Measurements from ENCODE around the gene ADAM12.

The ADAM12 gene

GRCh38 chr10:125982260-125982948, 405.9 kb downstream of the ADAM12 start:
- Histone ChIP-seq H3K9me3 (ENCODE audit: control insufficient read depth, insufficient read depth, low read depth, low read length) (no peaks in the 10 kb centered on the region), H3K27ac (ENCODE audit: extremely low read depth, low read depth, low read length) (no peak overlapping the region), H3K4me3 (ENCODE audit: low read depth, low read length) (no peak overlapping the region), H3K4me1 (ENCODE audit: control insufficient read depth, insufficient read depth, low read length) (no peaks in the 10 kb centered on the region), H3K36me3 (ENCODE audit: control insufficient read depth in 2 of 2, insufficient read depth in 1 of 2, low read length in 2 of 2) (no peaks in the 10 kb centered on the region)
- POLR2A ChIA-PET = no interaction called here
- peak; percentile 53; the same call in 1 of the 2 replicates for TF ChIP-seq ZBTB17 (tag by site-specific recombination; IDR thresholded peaks at IDR 0.05)
- TF ChIP-seq ZNF654 (tag by site-specific recombination; IDR thresholded peaks at IDR 0.05; ENCODE audit: low read depth) = peak; percentile 97
- 0 out of 2 replicates have a peak, but pooled peaks have one; percentile 15 for TF ChIP-seq ZNF366 (tag by site-specific recombination; conservative IDR thresholded peaks at IDR 0.05)
- no peak for TF ChIP-seq ZNF791 (tag by site-specific recombination; IDR thresholded peaks at IDR 0.05)
- TF ChIP-seq ZBTB48 (tag by site-specific recombination; IDR thresholded peaks at IDR 0.05) = no peak
- TF ChIP-seq CTCF (tag by site-specific recombination; IDR thresholded peaks at IDR 0.05) = peak; percentile 54
- TF ChIP-seq ZNF707 (tag by site-specific recombination; IDR thresholded peaks at IDR 0.05) = no peak
- TF ChIP-seq ZSCAN18 (tag by site-specific recombination; IDR thresholded peaks at IDR 0.05) = no peak
- TF ChIP-seq SETDB1 (IDR thresholded peaks at IDR 0.05; ENCODE audit: insufficient read length, low read length) = no peak
- TF ChIP-seq ZNF830 (tag by site-specific recombination; IDR thresholded peaks at IDR 0.05; ENCODE audit: low read depth) = no peak
- TF ChIP-seq HOXD13 (CRISPR knock-in tag; IDR thresholded peaks at IDR 0.05; ENCODE audit: borderline replicate concordance) = no peak
- no peak for TF ChIP-seq ZNF175 (tag by site-specific recombination; IDR thresholded peaks at IDR 0.05)
- no peak for TF ChIP-seq OSR2 (tag by site-specific recombination; IDR thresholded peaks at IDR 0.05)
- no peak for TF ChIP-seq BCL11A (tag by site-specific recombination; IDR thresholded peaks at IDR 0.05; ENCODE audit: low read depth)
- no peak for TF ChIP-seq ZBTB10 (tag by site-specific recombination; IDR thresholded peaks at IDR 0.05)
- TF ChIP-seq ZNF112 (tag by site-specific recombination; IDR thresholded peaks at IDR 0.05) = no peak
- no peak for TF ChIP-seq ZNF146 (tag by site-specific recombination; IDR thresholded peaks at IDR 0.05)
- TF ChIP-seq ZNF558 (tag by site-specific recombination; IDR thresholded peaks at IDR 0.05) = no peak
- TF ChIP-seq ZNF10 (tag by site-specific recombination; IDR thresholded peaks at IDR 0.05) = no peak
- no peak for TF ChIP-seq ZNF23 (tag by site-specific recombination; IDR thresholded peaks at IDR 0.05; ENCODE audit: borderline replicate concordance)
- 0 out of 2 replicates have a peak, but pooled peaks have one; percentile 14 for TF ChIP-seq PRDM1 (tag by site-specific recombination; IDR thresholded peaks at IDR 0.05)
- no peak for TF ChIP-seq ZNF488 (tag by site-specific recombination; IDR thresholded peaks at IDR 0.05)
- no peak for TF ChIP-seq ZNF660 (tag by site-specific recombination; IDR thresholded peaks at IDR 0.05)
- CTCF ChIA-PET = interaction anchor here (0.6 to 3.0 kb wide), 22 partner anchors 9 to 1129 kb away, joined by 3 to 12 read pairs (median 3); no protein-coding TSS in a partner anchor
